Activated T-cell treated with anti-CD3 and anti-CD28 coated beads, Interleukin-2, amount 50 U/mL, for 24 hours (primary cell): Measurements from ENCODE around the gene GAN.
A peak's percentile ranks its signal among the peaks of the same experiment; 100 is the strongest.
"Not testable (repeated sequence)": the region's sequence is repeated elsewhere in the genome, so short reads cannot be mapped to it uniquely, and the experiment has no call there.

Experiments used
- DNase-seq: peaks from one replicate; pipeline ENCODE4 v3.0.0-alpha.2; 2020
- H3K27ac Mint-ChIP-seq: 2 replicates; pipeline ENCODE4 v1.8.0; 2020; ENCODE audit warnings: mild to moderate bottlenecking, mixed read lengths
- H3K27me3 Mint-ChIP-seq: 2 replicates; pipeline ENCODE4 v1.8.0; 2020; ENCODE audit warnings: mixed read lengths
- H3K36me3 Mint-ChIP-seq: 2 replicates; pipeline ENCODE4 v1.8.0; 2020; ENCODE audit warnings: low read depth, mixed read lengths
- H3K4me1 Mint-ChIP-seq: 2 replicates; pipeline ENCODE4 v1.8.0; 2020; ENCODE audit warnings: low read depth, mixed read lengths
- H3K4me3 Mint-ChIP-seq: 2 replicates; pipeline ENCODE4 v1.8.0; 2020; ENCODE audit warnings: mild to moderate bottlenecking, moderate library complexity, mixed read lengths
- H3K9me3 Mint-ChIP-seq: 2 replicates; pipeline ENCODE4 v1.8.0; 2020; ENCODE audit warnings: mixed read lengths

The GAN gene

GRCh38 chr16:81409016-81409556, 94.3 kb downstream of the GAN start:
- H3K4me1 Mint-ChIP-seq = peaks cover 1% of the 10 kb centered on the region

DNA sequence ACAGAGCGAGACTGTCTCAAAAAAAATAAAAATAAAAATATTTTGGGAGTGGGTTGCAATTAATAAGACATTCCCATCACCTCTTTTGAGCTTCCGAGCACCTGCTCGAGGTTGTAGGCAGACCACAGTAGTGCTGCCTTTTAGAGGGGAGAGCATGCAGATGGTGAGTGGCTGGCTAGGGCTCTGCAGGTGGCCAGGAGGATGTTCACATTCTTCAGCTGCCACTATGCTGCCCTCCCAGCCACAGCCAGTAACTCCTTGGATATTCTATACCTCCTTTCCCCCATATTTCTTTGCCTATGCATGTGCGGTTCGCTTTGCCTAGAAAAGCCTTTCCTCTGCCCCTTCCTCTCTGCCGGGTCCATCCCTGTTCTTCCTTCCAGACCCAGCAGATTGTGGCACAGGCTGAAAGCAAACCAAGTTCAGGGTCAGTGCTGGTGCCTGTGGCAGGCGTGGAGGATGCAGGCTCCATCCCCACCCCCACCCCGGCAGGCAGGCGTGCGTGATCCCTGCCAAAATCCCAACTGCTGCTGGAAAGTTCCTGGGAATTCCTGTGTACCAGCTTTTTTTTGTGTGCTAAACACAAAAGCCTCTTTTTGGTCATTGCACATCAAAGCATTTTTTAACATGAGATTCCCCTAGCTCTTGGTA, 96.0 kb downstream of the GAN start:
- H3K4me1 Mint-ChIP-seq = peaks cover 5% of the 10 kb centered on the region
- H3K27me3 Mint-ChIP-seq = no peaks in the 10 kb centered on the region
- H3K36me3 Mint-ChIP-seq = no peaks in the 10 kb centered on the region
- H3K4me3 Mint-ChIP-seq = no peak overlapping the region
- no peak overlapping the region for H3K27ac Mint-ChIP-seq
- no peak for DNase-seq
- H3K9me3 Mint-ChIP-seq = no peaks in the 10 kb centered on the region

More at GRCh38 chr16:81409016-81409556, 94.3 kb downstream of the GAN start:
- Mint-ChIP-seq H3K4me3 (no peak overlapping the region), H3K27me3 (no peaks in the 10 kb centered on the region), H3K27ac (no peak overlapping the region), H3K36me3 (no peaks in the 10 kb centered on the region), H3K9me3 (no peaks in the 10 kb centered on the region)
- no peak for DNase-seq

- Mint-ChIP-seq H3K36me3 (no peaks in the 10 kb centered on the region), H3K4me1 (peaks cover 5% of the 10 kb centered on the region), H3K27ac (no peak overlapping the region), H3K27me3 (no peaks in the 10 kb centered on the region), H3K9me3 (no peaks in the 10 kb centered on the region), H3K4me3 (no peak overlapping the region)
- no peak for DNase-seq
Observed at GRCh38 chr16:81413245-81413990, 98.7 kb downstream of the GAN start.

- Mint-ChIP-seq H3K27ac (no peak overlapping the region), H3K36me3 (no peaks in the 10 kb centered on the region), H3K4me1 (peaks cover 5% of the 10 kb centered on the region), H3K27me3 (no peaks in the 10 kb centered on the region), H3K9me3 (no peaks in the 10 kb centered on the region), H3K4me3 (no peak overlapping the region)
- DNase-seq = no peak
Observed at GRCh38 chr16:81415751-81416150, 101.0 kb downstream of the GAN start.

GRCh38 chr16:81416749-81417148, 102.0 kb downstream of the GAN start:
- H3K9me3 Mint-ChIP-seq = no peaks in the 10 kb centered on the region
- no peak for DNase-seq
- no peaks in the 10 kb centered on the region for H3K27me3 Mint-ChIP-seq
- peaks cover 5% of the 10 kb centered on the region for H3K4me1 Mint-ChIP-seq
- H3K4me3 Mint-ChIP-seq = no peak overlapping the region
- H3K27ac Mint-ChIP-seq = no peak overlapping the region
- no peaks in the 10 kb centered on the region for H3K36me3 Mint-ChIP-seq

DNA sequence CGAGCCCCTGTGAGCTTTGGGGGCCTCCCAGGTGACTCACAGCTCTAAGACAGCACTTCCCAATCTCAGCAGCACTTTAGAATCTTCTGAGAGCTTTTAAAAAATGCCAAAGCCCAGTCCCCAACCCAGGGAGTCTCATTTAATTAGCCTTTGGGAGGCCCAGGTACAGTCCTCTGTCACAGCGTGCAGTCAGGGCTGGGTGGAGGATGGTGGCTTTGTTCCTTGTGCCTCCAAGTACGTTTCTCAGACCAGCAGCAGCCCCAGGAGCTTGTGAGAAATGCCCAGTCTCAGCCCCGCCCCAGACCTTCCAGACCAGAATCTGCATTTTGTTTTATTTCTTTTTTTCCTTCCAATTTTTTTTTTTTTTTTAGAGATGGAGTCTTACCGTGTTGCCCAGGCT, 102.4 kb downstream of the GAN start:
- no peaks in the 10 kb centered on the region for H3K27me3 Mint-ChIP-seq
- H3K27ac Mint-ChIP-seq = no peak overlapping the region
- H3K4me3 Mint-ChIP-seq = no peak overlapping the region
- peaks cover 5% of the 10 kb centered on the region for H3K4me1 Mint-ChIP-seq
- H3K36me3 Mint-ChIP-seq = no peaks in the 10 kb centered on the region
- no peak for DNase-seq
- H3K9me3 Mint-ChIP-seq = no peaks in the 10 kb centered on the region

- no peak overlapping the region for H3K27ac Mint-ChIP-seq
- peaks cover 7% of the 10 kb centered on the region for H3K4me1 Mint-ChIP-seq
- DNase-seq = no peak
- H3K36me3 Mint-ChIP-seq = no peaks in the 10 kb centered on the region
- H3K27me3 Mint-ChIP-seq = no peaks in the 10 kb centered on the region
- H3K4me3 Mint-ChIP-seq = no peak overlapping the region
- no peaks in the 10 kb centered on the region for H3K9me3 Mint-ChIP-seq
Observed at GRCh38 chr16:81419806-81420205, 105.0 kb downstream of the GAN start.

DNA sequence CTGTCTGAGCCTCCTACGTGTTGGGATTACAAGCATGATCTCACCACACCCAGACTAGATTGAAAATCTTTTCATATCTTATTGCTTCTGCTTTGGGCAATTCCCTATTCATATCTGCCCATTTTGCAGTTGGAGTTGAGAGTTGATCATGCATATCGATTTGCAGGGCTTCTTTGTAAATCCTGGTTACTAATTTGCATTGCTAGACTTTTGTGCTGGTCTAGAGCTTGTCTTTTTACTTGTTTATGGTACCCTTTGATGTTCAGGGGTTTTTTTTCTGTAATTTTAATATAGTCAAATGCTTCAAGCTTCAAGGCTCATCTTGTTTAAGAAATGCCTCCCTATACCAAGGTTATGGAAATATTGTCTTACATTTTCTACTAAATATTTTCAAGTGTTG, 106.4 kb downstream of the GAN start:
- Mint-ChIP-seq H3K27me3 (no peaks in the 10 kb centered on the region), H3K9me3 (no peaks in the 10 kb centered on the region), H3K27ac (no peak overlapping the region), H3K4me3 (no peak overlapping the region), H3K4me1 (peaks cover 13% of the 10 kb centered on the region), H3K36me3 (no peaks in the 10 kb centered on the region)
- no peak for DNase-seq

GRCh38 chr16:81421536-81421935, 106.8 kb downstream of the GAN start:
- H3K4me1 Mint-ChIP-seq = peaks cover 13% of the 10 kb centered on the region
- H3K36me3 Mint-ChIP-seq = no peaks in the 10 kb centered on the region
- no peak overlapping the region for H3K4me3 Mint-ChIP-seq
- DNase-seq = no peak
- H3K27ac Mint-ChIP-seq = no peak overlapping the region
- H3K27me3 Mint-ChIP-seq = no peaks in the 10 kb centered on the region
- no peaks in the 10 kb centered on the region for H3K9me3 Mint-ChIP-seq

GRCh38 chr16:81422153-81422552, 107.4 kb downstream of the GAN start:
- not testable (repeated sequence) for H3K27me3 Mint-ChIP-seq

GRCh38 chr16:81424771-81425170, 110.0 kb downstream of the GAN start:
- Mint-ChIP-seq H3K4me1 (peaks cover 13% of the 10 kb centered on the region), H3K27ac (peak overlapping the region; percentile 66), H3K4me3 (no peak overlapping the region), H3K27me3 (no peaks in the 10 kb centered on the region), H3K9me3 (no peaks in the 10 kb centered on the region), H3K36me3 (no peaks in the 10 kb centered on the region)
- no peak for DNase-seq

More at GRCh38 chr16:81422153-81422552, 107.4 kb downstream of the GAN start:
- not testable (repeated sequence) for H3K9me3 Mint-ChIP-seq, H3K27ac Mint-ChIP-seq, DNase-seq, H3K36me3 Mint-ChIP-seq, H3K4me3 Mint-ChIP-seq
- H3K4me1 Mint-ChIP-seq = peaks cover 13% of the 10 kb centered on the region

- H3K36me3 Mint-ChIP-seq = no peaks in the 10 kb centered on the region
- H3K4me1 Mint-ChIP-seq = peaks cover 14% of the 10 kb centered on the region
- H3K4me3 Mint-ChIP-seq = no peak overlapping the region
- H3K27ac Mint-ChIP-seq = no peak overlapping the region
- no peak for DNase-seq
- no peaks in the 10 kb centered on the region for H3K27me3 Mint-ChIP-seq
- H3K9me3 Mint-ChIP-seq = no peaks in the 10 kb centered on the region
Observed at GRCh38 chr16:81427219-81427618, 112.5 kb downstream of the GAN start.

- no peak overlapping the region for H3K27ac Mint-ChIP-seq
Observed at GRCh38 chr16:81429045-81429521, 114.3 kb downstream of the GAN start.

DNA sequence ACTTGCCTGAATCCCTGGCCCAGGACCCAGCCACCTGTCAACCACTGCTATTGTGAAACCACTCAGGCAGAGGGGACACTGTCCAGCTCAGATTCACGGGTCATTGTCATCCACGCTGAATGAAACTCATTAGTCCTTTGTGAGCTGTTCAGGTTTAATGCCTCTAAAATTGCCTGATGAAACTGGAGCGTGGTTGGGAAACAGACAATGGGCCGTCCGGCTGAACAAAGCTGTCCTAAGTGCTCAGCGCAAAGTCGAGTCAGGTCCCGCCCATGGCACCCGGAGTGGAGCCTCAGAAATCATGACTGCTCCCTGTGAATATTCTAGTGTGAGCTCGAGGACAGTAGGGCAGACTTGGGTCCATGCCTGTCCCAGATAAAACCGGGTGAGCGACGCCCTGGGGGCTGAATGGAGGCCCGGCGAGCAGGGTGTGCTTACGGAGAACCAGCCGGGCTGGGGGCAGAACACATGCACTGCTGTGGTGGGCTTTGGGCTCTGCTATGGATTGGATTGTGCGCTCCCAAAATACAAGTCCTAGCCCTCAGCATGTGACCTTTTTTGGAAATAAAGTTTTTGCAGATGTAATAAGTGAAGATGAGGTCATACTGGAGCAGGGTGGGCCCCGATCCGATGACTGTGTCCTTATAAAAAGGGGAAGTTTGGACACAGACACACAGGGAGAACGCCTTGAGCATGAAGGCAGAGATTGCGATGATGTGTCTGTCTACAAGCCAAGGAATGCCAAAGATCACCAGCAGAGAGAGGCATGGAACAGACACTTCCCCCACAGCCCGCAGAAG, 117.0 kb downstream of the GAN start:
- Mint-ChIP-seq H3K9me3 (no peaks in the 10 kb centered on the region), H3K27ac (no peak overlapping the region), H3K4me3 (no peak overlapping the region), H3K27me3 (no peaks in the 10 kb centered on the region), H3K4me1 (peaks cover 5% of the 10 kb centered on the region), H3K36me3 (no peaks in the 10 kb centered on the region)
- DNase-seq = no peak

More at GRCh38 chr16:81429045-81429521, 114.3 kb downstream of the GAN start:
- H3K9me3 Mint-ChIP-seq = no peaks in the 10 kb centered on the region
- DNase-seq = no peak
- no peak overlapping the region for H3K4me3 Mint-ChIP-seq
- H3K27me3 Mint-ChIP-seq = no peaks in the 10 kb centered on the region
- peaks cover 14% of the 10 kb centered on the region for H3K4me1 Mint-ChIP-seq
- H3K36me3 Mint-ChIP-seq = no peaks in the 10 kb centered on the region
